ENCODE data around the gene IGLL5.
A peak's percentile ranks its signal among the peaks of the same experiment; 100 is the strongest.

IGLL5 gene

DNA sequence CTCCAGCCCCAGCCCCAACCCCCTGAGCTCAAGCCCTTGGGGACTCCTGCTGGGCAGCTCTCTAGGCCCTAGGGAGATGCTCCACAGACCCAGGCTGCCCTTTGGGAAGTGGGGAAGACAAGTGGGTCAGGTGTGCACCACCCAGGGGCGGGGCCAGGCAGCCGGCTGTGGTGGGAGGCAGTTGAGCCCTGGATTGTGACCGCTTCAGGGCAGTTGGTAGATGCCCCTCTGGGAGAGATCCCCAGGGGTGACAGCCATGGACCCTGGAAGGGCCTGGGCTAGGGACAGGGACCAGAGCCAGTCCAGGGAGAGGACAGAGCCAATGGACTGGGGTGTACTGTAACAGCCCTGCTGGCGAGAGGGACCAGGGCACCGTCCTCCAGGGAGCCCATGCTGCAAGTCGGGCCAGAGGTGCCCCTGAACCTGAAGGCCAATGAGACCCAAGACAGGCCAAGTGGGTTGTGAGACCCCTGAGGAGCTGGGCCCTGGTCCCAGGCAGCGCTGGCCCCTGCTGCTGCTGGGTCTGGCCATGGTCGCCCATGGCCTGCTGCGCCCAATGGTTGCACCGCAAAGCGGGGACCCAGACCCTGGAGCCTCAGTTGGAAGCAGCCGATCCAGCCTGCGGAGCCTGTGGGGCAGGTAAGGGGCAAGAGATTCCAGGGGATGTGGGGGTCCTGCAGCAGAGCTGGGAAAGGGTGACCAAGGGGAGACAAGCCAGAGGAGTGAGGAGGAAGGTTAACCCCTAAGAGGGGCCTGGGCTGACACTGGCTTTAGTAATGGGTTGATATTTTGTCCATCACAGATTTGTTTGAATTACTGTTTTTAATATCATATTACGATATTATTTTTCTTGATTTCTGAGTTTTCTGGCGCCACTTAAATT is at the start of gene IGLL5:
Gene IGLL5 (plus strand): TSS at position 196 of the 883 bp plus-strand sequence. CDS start 238 bp downstream, at position 434.
- no peak for DNase-seq

- DNase-seq = no peak
Observed at GRCh38 chr22:22838148-22838786, 49.3 kb upstream of the IGLL5 start.

DNA sequence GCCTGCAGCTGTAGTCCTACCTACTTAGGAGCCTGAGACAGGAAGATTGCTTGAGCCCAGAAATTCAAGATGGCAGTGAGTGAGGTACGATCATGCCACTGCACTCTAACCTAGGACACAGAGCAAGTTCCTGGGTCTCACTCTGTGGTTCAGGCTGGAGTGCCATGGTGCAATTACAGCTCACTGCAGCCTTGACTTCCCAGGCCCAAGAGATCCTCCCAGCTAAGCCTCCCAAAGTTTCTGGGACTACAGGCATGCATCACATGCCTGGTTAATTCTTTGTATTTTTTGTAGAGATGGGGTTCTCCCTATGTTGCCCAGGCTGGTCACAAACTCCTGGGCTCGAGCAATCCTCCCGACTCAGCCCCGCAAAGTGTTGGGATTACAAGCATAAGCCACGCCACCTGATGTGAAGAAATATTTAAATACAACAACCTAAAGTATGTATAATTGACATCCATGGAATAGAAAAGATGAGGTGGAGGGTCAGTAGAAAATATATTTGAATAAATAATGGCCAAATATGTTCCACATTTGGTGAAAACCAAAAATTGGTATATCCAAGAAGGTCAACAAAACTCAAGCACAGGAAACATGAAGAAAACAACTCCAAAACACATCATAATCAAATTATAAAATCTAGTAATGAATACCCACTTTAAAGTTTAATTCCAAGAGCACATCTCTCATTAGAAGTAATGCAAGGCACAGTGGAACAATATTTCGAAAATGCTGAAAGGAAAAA is 47.9 kb upstream of the IGLL5 start:
- no peak for DNase-seq

- no peak for DNase-seq
Observed at GRCh38 chr22:22840780-22841179, 46.8 kb upstream of the IGLL5 start.

- no peak for DNase-seq
Observed at GRCh38 chr22:22841598-22841997, 46.0 kb upstream of the IGLL5 start.

GRCh38 chr22:22842085-22842484 is 45.5 kb upstream of the IGLL5 start:
- DNase-seq = no peak

DNA sequence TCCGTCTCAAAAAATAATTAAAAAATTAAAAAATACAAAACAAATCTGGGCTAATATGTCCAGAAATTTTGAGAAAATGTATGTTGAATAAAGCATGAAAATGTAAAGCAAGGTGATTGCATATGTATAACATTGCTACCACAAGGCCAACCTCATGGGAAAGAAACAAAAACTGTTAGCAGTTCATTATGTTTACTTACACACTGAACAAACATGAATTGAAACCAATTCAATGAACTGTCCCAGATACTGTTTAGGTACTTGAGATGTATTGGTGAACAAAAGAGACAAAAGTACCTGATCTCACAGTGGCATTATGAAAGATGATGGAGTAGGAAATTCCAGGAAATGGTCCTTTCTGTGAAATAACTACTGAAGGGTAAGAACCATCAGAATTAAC is 43.8 kb upstream of the IGLL5 start:
- no peak for DNase-seq

DNA sequence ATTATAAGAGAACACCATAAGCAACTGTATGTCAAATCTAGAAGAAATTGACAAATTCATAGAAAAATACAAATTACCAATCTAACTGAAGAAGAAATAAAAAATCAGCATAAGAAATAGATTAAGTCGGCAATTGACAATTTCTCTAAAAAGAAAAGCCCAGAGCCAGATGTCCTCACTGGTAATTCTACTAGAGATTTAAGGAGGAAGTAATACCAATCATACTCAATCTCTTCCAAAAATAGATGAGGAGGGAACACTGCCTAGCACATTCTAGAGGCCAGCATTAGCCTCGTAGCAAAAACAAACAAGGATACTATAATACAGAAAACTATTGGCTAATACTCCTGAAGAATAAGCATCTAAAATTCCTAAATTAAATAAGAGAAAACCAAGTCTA is 40.4 kb upstream of the IGLL5 start:
- DNase-seq = no peak

- DNase-seq = peak; percentile 67
Observed at GRCh38 chr22:22848364-22848866, 39.2 kb upstream of the IGLL5 start.

GRCh38 chr22:22849640-22850610 is 37.7 kb upstream of the IGLL5 start:
- no peak for DNase-seq

- no peak for DNase-seq
Observed at GRCh38 chr22:22851969-22852368, 35.6 kb upstream of the IGLL5 start.

DNA sequence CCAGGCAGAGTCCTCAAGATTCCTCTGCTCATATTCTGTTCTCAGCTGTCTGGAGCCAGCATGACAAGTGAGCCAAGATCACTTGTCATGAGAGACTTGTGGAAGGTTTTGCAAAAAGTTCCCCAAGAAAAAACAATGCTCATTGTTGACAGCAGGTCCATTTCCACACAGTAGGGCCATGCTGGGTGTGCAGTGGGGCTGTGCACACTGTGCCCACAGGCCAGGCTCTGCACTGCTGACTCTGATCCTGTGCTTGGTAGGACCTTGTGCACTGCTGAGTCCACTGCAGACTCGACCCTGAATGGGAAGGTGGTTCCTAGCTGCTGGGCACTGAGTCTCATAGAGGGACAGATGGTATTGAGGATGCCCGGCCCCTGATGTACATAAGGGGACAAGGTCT is 33.9 kb upstream of the IGLL5 start:
- no peak for DNase-seq

DNA sequence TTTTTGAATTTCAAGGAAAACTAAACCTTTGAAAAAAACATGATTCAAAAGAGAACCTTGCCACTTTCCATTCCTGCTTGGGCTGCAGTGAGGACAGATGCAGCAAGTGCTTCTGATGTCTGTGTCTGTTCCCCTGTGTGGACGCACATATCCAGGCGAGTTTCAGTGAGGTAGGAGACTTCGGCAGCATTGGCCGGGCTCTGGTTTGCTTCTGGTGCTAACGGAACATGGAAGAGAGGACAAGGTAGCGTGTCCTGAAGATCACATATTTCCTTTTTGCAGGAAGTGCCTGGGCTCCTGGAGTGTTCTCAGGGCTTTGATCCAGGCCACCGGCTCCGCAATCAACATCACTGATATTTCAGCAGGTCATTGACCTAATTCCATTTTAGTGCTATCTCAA is 33.1 kb upstream of the IGLL5 start:
- no peak for DNase-seq

GRCh38 chr22:22855085-22855484 is 32.5 kb upstream of the IGLL5 start:
- DNase-seq = no peak

GRCh38 chr22:22855617-22856308 is 31.9 kb upstream of the IGLL5 start:
- peak; percentile 41 for DNase-seq

- no peak for DNase-seq
Observed at GRCh38 chr22:22856364-22856763, 31.3 kb upstream of the IGLL5 start.

DNA sequence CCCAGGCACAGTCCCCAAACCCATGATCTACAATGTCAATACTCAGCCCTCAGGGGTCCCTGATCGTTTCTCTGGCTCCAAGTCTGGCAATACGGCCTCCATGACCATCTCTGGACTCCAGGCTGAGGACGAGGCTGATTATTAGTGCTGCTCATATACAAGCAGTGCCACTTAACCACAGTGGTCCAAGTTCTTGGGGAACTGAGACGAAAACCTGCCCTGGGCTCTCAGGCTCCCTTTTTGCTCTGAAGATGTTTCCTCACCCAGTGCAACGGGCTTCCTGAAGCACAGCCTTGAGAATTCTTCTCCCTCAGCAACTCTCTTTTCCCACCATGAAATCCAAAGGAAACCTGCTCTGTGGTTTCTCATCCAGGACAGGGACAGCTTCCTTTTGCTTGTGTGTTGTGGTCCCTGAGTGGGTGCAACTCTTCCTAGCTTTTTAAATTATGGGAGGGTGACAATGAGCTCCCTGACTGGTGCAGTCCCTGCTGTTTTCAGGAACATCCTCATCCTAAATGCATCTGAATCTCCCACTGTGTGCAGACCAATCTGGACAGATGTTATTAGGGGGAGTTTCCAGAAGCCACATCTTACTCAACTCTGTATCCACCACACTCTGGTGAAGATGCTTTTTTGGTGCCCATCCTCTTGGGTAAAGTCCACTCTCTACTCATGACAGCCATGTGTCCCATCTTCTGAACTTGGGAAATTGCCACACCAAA is 30.6 kb upstream of the IGLL5 start:
- DNase-seq = no peak

- DNase-seq = no peak
Observed at GRCh38 chr22:22857607-22858558, 29.7 kb upstream of the IGLL5 start.

DNA sequence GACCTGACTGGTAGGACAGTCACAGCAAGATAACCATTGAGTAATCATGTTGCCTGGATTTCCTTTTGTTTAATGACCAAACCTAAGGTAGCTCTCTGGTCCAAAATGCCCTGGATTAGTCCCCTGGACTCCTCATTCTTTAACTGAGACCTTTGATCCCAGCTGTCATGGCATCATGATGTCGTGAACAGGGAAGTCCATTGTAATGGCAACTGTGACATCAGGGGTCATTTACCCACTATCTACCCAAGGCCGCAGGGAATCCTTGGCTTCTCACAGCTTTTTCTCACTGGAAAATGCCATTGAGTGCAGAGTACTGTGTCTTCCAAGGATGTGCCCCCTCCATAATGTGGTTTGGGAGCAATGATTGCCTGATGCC is 29.1 kb upstream of the IGLL5 start:
- no peak for DNase-seq

DNA sequence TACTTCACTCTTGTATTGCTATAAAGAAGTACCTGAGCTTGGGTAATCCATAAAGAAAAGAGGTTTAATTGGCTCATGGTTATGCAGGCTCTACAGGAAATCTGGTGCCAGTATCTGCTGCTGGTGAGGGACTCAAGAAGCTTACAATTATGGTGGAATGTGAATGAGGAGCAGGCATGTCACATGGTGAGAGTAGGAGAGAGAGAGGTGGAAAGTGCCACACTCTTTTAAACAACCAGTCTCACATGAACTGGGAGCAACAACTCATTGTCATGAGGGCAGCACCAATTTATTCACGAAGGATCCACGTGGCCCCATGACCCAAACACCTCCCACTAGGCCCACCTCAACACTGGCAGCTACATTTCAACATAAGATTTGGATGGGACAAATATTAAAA is 24.6 kb upstream of the IGLL5 start:
- DNase-seq = no peak
